Daoy (cell line): Measurements from ENCODE around the gene CCDC187. TPM values are rescaled to one million over a fixed set of nuclear protein-coding genes. Genes with fewer than 3 reads are reported as not detected.

Experiments
- DNase-seq: peaks from one replicate; pipeline ENCODE4 v3.0.0-alpha.2; 2015; ENCODE audit warnings: low read depth
- total RNA-seq: library from RNA; depleted of rRNA; stranded (reverse); fragments of >200 nt; shearing (Covaris generic); gene quantifications from 2 replicates; pipeline ENCODE4 v1.2.3, GENCODE V29; 2014

CCDC187 gene
- total RNA-seq, 1 experiment from 2014 or later = not detected

GRCh38 chr9:136297766-136298735, 5.8 kb downstream of the CCDC187 start:
- no peak for DNase-seq

GRCh38 chr9:136297016-136297691, 6.7 kb downstream of the CCDC187 start:
- DNase-seq = no peak

- DNase-seq = no peak
Measured at GRCh38 chr9:136296434-136297015, 7.4 kb downstream of the CCDC187 start.

- DNase-seq = no peak
Measured at GRCh38 chr9:136295542-136296433, 8.1 kb downstream of the CCDC187 start.

GRCh38 chr9:136295055-136295454, 8.8 kb downstream of the CCDC187 start:
- no peak for DNase-seq

DNA sequence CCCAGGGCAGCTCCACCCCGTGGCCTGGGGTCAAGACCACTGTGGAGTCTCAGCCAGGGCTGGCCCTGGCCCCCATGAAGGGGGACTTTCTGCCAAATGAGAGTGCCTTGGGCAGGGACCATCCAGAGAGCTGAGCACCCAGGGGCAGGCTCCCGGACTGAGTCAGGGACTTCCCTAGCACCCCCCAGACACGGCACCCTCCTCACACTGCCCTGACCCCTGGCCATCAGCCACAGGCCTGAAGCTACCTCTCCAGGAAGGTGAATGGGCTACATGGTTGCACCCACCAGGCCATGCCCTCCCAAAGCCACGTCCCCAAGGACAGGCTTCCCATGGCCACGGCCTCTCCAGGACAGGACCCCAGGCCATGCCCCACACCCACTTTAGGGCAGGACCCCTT, 9.5 kb downstream of the CCDC187 start:
- no peak for DNase-seq

DNA sequence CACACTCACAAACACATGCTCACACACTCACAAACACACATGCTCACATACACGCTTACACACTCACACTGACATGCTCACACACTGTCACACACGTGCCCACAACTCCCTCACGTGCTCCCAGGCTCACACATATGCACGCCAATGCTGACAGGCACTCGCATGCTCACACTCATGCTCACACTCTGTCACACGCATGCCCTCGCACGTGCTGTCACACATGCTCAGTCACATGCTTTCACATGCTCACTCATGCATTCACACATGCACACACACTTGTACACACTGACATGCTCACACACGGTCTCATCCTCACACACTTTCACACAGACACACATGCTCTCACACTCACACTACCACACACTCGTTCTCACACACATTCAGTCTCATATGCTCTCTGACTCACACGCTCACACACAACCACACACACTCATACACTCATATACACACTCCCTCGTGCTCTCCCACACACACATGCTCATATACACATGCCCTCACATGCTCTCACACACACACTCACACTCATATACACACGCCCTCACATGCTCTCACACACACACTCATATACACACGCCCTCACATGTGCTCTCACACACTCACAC, 10.3 kb downstream of the CCDC187 start:
- DNase-seq = no peak

DNA sequence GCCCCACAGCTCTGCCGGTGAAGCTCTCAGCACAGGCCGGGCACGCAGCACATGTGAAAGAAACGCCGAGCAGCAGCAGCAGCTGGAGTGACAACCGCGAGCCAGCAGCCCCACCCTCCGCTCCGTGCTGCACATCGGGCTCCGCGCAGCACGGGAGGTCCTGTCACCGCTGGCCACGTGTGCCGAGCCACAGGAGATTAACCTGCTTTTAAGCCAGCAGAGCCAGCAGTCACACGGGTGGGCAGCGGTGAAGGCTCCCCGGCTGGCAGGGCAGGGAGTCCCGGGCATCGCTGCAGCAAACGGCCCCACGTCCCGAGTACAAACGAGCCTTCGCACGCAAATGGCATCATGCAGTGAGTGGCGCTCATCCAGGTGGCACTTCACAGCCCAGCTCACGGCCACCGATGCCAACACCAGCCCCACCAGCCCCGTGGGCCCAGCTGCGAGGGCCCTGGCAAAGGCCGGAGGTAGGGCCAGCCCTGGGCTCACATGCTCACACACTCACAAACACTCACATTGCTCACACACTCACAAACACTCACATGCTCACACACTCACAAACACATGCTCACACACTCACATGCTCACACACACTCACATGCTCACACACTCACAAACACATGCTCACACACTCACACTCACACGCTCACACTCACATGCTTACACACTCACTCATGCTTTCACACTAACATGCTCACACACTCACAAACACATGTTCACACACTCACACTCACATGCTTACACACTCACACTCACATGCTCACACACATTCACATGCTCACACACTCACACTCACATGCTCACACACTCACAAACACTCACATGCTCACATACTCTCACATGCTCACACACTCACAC, 11.1 kb downstream of the CCDC187 start:
- DNase-seq = no peak

DNA sequence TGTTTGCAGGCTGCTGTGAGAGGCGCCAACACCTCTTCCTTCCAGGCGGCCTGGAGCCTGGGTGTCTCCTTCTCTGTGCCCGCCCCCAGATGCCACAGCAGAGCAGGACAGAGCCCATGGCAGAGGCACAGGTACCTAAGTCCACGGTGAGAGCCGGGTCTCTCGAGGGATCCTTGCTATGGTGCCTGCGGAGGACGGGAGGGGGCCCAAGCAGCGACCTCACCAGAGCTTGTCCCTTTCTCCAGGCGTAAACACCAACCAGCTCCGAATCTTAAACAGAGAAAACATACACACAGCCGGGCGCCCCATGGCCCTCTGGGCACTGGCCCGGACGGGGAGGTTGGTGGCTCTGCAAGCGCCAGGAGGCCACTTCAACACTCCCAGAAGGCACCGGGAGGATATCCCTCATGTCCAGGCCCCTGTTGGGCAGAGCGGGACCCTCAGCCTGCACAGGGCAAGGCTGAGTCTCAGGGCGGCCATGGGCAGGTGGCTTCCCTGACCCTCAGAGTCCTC, 11.8 kb downstream of the CCDC187 start:
- DNase-seq = no peak

- DNase-seq = no peak
Measured at GRCh38 chr9:136291306-136292025, 12.4 kb downstream of the CCDC187 start.

- no peak for DNase-seq
Measured at GRCh38 chr9:136290508-136291000, 13.3 kb downstream of the CCDC187 start.

- DNase-seq = no peak
Measured at GRCh38 chr9:136289651-136290507, 14.0 kb downstream of the CCDC187 start.

DNA sequence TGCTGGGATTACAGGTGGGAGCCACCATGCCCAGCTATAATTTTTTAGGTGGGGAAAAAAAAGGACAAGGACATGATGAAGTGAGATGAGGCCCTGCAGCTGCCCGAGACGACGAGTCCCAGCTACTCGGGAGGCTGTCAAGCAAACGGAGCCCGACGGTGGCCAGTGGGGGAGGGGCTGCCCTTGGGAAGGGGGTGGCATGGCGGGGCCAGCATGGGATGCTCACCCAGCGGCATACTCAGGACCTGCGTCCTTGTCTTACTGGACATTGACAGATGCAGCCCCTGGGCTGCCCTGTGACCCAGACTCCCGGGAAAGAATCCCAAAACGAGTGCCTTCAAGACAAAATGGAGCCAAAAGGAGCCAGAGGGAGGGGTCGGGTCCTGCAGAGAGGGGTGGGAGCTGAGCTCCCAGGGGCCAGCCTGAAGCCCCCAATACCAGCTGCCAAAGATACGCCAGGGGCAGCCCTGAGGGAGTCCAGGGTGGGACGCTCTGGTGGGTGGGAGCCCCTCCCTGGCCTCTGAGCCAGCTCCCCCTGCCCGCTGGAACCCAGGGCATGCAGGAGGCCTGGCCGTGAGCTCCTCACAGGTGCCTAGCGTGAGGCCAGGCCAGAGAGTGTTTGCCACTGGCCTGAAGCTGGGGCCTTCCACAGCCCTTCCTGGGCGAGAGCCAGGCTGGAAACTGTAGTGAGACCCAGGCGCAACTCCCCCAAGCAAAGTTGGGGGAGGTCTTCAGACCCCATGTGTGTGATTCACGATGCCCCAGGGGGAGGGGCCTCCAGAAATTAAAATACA, 15.7 kb downstream of the CCDC187 start:
- DNase-seq = no peak

GRCh38 chr9:136286987-136287379, 16.9 kb downstream of the CCDC187 start:
- no peak for DNase-seq

- no peak for DNase-seq
Measured at GRCh38 chr9:136286359-136286986, 17.4 kb downstream of the CCDC187 start.

DNA sequence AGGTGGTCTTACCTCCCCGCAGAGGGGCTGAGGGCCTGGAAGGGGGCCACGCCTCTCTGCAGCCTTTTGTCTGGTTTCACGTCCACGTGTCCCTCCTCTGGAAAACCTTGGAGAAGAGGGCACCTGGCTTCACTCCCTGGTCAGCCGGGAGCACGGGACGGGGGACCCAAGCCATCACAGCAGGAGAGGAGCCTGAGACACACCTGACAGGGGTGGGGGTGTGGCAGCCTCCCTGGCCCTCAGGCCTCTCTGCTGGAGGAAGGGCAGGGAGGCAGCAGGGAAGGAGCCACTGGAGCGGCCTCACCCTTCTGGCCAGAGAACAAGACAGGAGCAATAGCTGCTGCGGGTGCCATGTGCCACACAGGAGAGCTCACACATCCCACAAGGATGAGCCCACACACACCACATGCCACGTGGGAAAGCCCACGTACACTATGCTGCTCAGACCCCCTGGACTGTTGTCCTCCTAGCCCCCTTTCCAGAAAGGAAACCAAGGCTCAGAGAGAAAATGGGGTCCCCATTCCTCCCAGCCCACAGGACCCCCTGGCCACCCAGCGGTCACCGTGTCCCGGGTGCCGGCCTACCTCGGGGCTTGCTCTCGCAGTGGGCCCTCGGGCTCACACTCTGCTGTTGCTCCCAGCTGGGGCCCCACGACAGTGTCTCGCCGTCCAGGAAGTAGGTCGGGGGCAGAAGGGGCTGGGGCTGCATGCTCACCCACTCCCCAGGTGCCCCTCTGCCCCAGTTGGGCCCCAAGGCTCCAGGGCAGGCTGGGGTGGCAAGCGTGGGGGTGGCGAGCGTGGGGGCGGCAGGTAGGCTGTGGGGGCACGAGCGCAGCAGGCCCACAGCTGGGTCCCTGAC, 18.2 kb downstream of the CCDC187 start:
- no peak for DNase-seq
